ENCODE results near the gene PDP2.

The PDP2 gene

DNA sequence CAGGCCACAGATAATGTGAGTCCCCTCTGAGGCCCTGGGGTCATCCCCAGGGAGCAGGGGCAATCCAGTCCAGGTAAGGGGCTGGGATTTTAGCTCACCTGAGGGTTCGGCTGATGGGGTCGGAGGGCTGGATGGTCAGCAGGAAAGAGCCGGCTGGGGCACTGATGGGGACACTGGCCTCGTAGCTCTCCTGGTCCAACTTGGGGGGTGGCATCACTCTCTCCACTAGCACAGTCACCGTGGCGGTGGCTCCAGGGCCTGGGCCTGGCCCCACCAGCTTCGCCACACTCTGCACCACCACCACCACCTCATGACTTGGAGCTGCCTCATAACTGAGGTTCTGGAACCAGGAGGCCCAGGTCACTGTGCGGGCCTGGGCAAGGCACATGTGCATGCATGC is 31.5 kb downstream of the PDP2 start:
- no peaks in the 10 kb centered on the region for H3K36me3 ChIP-seq (ENCODE audit: control insufficient read depth in 2 of 2, insufficient read depth in 2 of 2, low read length in 2 of 2)
- H3K9ac ChIP-seq (ENCODE audit: low read length in 2 of 2), result no peak overlapping the region
- H3K27me3 ChIP-seq (ENCODE audit: control insufficient read depth in 1 of 2, insufficient read depth in 2 of 2, low read length in 2 of 2), result no peaks in the 10 kb centered on the region
- H3K4me3 ChIP-seq (ENCODE audit: low read length in 2 of 2), result no peak overlapping the region
- no peaks in the 10 kb centered on the region for H3K9me3 ChIP-seq (ENCODE audit: control insufficient read depth in 2 of 2, low read length in 2 of 2)
- H3K4me1 ChIP-seq (ENCODE audit: control insufficient read depth, insufficient read depth, low read length), result no peaks in the 10 kb centered on the region
- no peak overlapping the region for H3K27ac ChIP-seq (ENCODE audit: low read length)

DNA sequence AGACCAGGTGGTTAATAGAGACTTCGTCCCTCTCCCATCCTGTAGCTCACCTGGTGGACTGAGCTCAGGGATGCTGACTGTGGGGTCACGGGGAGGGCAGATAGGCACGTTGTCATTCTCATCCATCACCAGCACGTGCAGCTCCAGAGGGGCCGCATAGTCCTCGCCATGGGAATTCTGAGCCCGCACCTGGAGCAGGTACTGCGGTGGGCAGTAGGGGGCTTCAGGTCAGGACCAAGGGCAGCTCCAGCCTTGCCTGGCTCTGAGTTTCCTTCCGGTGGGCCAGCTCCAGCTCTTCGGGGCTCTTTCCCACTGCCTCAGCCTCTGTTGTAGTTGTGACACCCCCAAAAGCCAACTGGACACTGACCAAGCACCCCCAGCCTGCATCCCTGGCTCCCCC is 32.8 kb downstream of the PDP2 start:
- no peaks in the 10 kb centered on the region for H3K36me3 ChIP-seq (ENCODE audit: control insufficient read depth in 2 of 2, insufficient read depth in 2 of 2, low read length in 2 of 2)
- H3K4me3 ChIP-seq (ENCODE audit: low read length in 2 of 2), result no peak overlapping the region
- H3K9me3 ChIP-seq (ENCODE audit: control insufficient read depth in 2 of 2, low read length in 2 of 2), result no peaks in the 10 kb centered on the region
- H3K4me1 ChIP-seq (ENCODE audit: control insufficient read depth, insufficient read depth, low read length), result no peaks in the 10 kb centered on the region
- H3K27ac ChIP-seq (ENCODE audit: low read length), result no peak overlapping the region
- H3K27me3 ChIP-seq (ENCODE audit: control insufficient read depth in 1 of 2, insufficient read depth in 2 of 2, low read length in 2 of 2), result no peaks in the 10 kb centered on the region
- no peak overlapping the region for H3K9ac ChIP-seq (ENCODE audit: low read length in 2 of 2)

- H3K4me1 ChIP-seq (ENCODE audit: control insufficient read depth, insufficient read depth, low read length), result no peaks in the 10 kb centered on the region
- no peak overlapping the region for H3K9ac ChIP-seq (ENCODE audit: low read length in 2 of 2)
- no peak overlapping the region for H3K4me3 ChIP-seq (ENCODE audit: low read length in 2 of 2)
- no peak overlapping the region for H3K27ac ChIP-seq (ENCODE audit: low read length)
- no peaks in the 10 kb centered on the region for H3K27me3 ChIP-seq (ENCODE audit: control insufficient read depth in 1 of 2, insufficient read depth in 2 of 2, low read length in 2 of 2)
- no peaks in the 10 kb centered on the region for H3K9me3 ChIP-seq (ENCODE audit: control insufficient read depth in 2 of 2, low read length in 2 of 2)
- no peaks in the 10 kb centered on the region for H3K36me3 ChIP-seq (ENCODE audit: control insufficient read depth in 2 of 2, insufficient read depth in 2 of 2, low read length in 2 of 2)
Measured at GRCh38 chr16:66913711-66914110, 33.4 kb downstream of the PDP2 start.

- Histone ChIP-seq H3K36me3 (ENCODE audit: control insufficient read depth in 2 of 2, insufficient read depth in 2 of 2, low read length in 2 of 2) (no peaks in the 10 kb centered on the region), H3K9ac (ENCODE audit: low read length in 2 of 2) (no peak overlapping the region)
Measured at GRCh38 chr16:66914541-66914940, 34.2 kb downstream of the PDP2 start.

GRCh38 chr16:66915041-66915440 is 34.7 kb downstream of the PDP2 start:
- H3K4me1 ChIP-seq (ENCODE audit: control insufficient read depth, insufficient read depth, low read length), result peaks cover 11% of the 10 kb centered on the region
- H3K9ac ChIP-seq (ENCODE audit: low read length in 2 of 2), result no peak overlapping the region

More at GRCh38 chr16:66914541-66914940, 34.2 kb downstream of the PDP2 start:
- Histone ChIP-seq H3K27me3 (ENCODE audit: control insufficient read depth in 1 of 2, insufficient read depth in 2 of 2, low read length in 2 of 2) (no peaks in the 10 kb centered on the region), H3K4me3 (ENCODE audit: low read length in 2 of 2) (no peak overlapping the region), H3K27ac (ENCODE audit: low read length) (no peak overlapping the region), H3K4me1 (ENCODE audit: control insufficient read depth, insufficient read depth, low read length) (peaks cover 6% of the 10 kb centered on the region), H3K9me3 (ENCODE audit: control insufficient read depth in 2 of 2, low read length in 2 of 2) (no peaks in the 10 kb centered on the region)

DNA sequence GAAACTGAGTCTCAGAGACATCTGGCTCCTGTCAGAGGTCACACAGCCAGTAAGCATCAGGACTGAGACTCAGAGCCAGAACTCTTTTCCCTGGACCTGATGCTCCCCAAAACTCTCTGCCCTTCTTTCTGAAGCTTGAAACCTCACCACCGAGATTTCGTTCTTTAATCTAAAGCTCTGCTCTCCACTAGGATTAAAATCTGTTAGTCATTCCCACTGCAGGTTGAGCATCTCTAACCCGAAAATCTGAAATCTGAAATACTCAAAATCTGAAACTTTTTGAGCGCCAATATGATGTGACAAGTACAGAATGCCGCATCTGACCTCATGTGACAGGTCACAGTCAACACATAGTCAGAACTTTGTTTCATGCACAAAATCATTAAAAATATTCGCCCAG is 36.2 kb downstream of the PDP2 start:
- Histone ChIP-seq H3K27ac (ENCODE audit: low read length) (no peak overlapping the region), H3K27me3 (ENCODE audit: control insufficient read depth in 1 of 2, insufficient read depth in 2 of 2, low read length in 2 of 2) (no peaks in the 10 kb centered on the region), H3K4me3 (ENCODE audit: low read length in 2 of 2) (no peak overlapping the region)

More at GRCh38 chr16:66915041-66915440, 34.7 kb downstream of the PDP2 start:
- Histone ChIP-seq H3K27ac (ENCODE audit: low read length) (no peak overlapping the region), H3K9me3 (ENCODE audit: control insufficient read depth in 2 of 2, low read length in 2 of 2) (no peaks in the 10 kb centered on the region), H3K4me3 (ENCODE audit: low read length in 2 of 2) (no peak overlapping the region), H3K27me3 (ENCODE audit: control insufficient read depth in 1 of 2, insufficient read depth in 2 of 2, low read length in 2 of 2) (no peaks in the 10 kb centered on the region), H3K36me3 (ENCODE audit: control insufficient read depth in 2 of 2, insufficient read depth in 2 of 2, low read length in 2 of 2) (no peaks in the 10 kb centered on the region)

GRCh38 chr16:66917741-66918140 is 37.4 kb downstream of the PDP2 start:
- Histone ChIP-seq H3K9me3 (ENCODE audit: control insufficient read depth in 2 of 2, low read length in 2 of 2) (no peaks in the 10 kb centered on the region), H3K27ac (ENCODE audit: low read length) (no peak overlapping the region), H3K4me3 (ENCODE audit: low read length in 2 of 2) (no peak overlapping the region), H3K27me3 (ENCODE audit: control insufficient read depth in 1 of 2, insufficient read depth in 2 of 2, low read length in 2 of 2) (no peaks in the 10 kb centered on the region), H3K4me1 (ENCODE audit: control insufficient read depth, insufficient read depth, low read length) (peaks cover 35% of the 10 kb centered on the region), H3K36me3 (ENCODE audit: control insufficient read depth in 2 of 2, insufficient read depth in 2 of 2, low read length in 2 of 2) (peaks cover 4 to 5% of the 10 kb centered on the region in 2 donors), H3K9ac (ENCODE audit: low read length in 2 of 2) (no peak overlapping the region)

More for the DNA sequence above, 36.2 kb downstream of the PDP2 start:
- peaks cover 2 to 4% of the 10 kb centered on the region in 2 donors for H3K36me3 ChIP-seq (ENCODE audit: control insufficient read depth in 2 of 2, insufficient read depth in 2 of 2, low read length in 2 of 2)
- H3K9ac ChIP-seq (ENCODE audit: low read length in 2 of 2), result no peak overlapping the region
- H3K9me3 ChIP-seq (ENCODE audit: control insufficient read depth in 2 of 2, low read length in 2 of 2), result no peaks in the 10 kb centered on the region
- H3K4me1 ChIP-seq (ENCODE audit: control insufficient read depth, insufficient read depth, low read length), result peaks cover 25% of the 10 kb centered on the region

DNA sequence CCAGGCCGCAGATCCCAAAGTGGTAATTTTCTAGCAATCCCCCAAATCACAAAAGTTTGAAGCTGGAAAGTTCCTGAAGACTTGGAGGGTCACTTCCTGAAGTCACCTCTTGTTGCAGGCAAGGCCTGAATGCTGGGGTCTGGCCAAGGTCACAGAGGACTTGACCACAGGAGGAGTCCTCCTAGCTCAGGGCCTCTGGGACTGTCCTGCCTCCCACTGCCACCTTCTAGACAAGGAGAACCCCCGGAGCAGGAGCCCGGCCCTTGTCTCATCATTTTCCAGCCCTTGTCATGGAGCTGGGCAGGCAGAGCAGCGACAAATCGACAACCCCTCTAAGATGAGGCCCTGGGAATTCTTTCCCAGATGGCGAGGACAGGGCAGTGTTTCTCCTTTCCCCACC is 38.0 kb downstream of the PDP2 start:
- Histone ChIP-seq H3K4me3 (ENCODE audit: low read length in 2 of 2) (no peak overlapping the region), H3K36me3 (ENCODE audit: control insufficient read depth in 2 of 2, insufficient read depth in 2 of 2, low read length in 2 of 2) (peaks cover 4 to 5% of the 10 kb centered on the region in 2 donors), H3K9me3 (ENCODE audit: control insufficient read depth in 2 of 2, low read length in 2 of 2) (no peaks in the 10 kb centered on the region), H3K4me1 (ENCODE audit: control insufficient read depth, insufficient read depth, low read length) (peaks cover 41% of the 10 kb centered on the region), H3K27ac (ENCODE audit: low read length) (no peak overlapping the region), H3K9ac (ENCODE audit: low read length in 2 of 2) (no peak overlapping the region), H3K27me3 (ENCODE audit: control insufficient read depth in 1 of 2, insufficient read depth in 2 of 2, low read length in 2 of 2) (no peaks in the 10 kb centered on the region)

DNA sequence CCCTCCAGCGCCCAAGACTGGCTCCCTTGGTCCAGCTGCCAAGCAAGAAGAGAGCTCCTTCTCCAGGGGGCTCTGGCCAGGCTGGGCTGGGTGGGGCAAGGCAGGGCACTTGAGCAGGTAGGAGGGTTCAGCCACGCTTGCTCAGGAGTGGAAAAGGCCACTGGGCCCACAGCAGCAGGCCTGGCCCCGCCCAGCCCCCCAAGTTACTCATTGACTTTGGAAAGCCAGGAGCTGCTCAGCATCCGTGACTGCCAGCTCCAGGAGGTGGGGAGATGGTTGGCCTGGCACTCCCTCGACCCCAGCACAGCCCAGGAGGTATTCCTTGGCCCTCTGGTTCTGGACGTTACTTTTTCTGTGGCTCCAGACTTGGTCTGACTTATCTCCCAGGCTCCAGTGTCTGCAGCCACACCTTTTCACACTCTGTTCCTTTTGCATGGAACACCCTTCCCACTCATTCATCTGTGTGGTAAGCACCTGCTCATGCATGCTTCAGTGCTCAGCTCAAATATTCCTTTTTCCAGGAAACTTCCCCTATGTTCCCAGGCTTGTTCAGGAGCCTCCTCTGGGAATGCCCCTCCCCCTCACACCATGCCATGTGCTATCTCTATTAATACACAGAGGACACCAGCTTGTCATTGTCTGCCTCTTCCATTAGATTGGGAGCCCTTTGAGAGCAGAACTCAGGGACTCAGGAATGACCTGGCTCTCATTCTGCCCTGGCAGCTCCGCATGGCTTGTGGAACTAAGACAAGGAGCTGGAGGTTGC is 38.7 kb downstream of the PDP2 start, which contains the start of gene CDH16:
Gene CDH16 (minus strand): TSS at position 83 of the 766 bp plus-strand sequence. CDS start 820 bp downstream, outside the sequence.
- Histone ChIP-seq H3K27me3 (ENCODE audit: control insufficient read depth in 1 of 2, insufficient read depth in 2 of 2, low read length in 2 of 2) (no peaks in the 10 kb centered on the region), H3K9ac (ENCODE audit: low read length in 2 of 2) (no peak within 1 kb of the TSS), H3K9me3 (ENCODE audit: control insufficient read depth in 2 of 2, low read length in 2 of 2) (no peaks in the 10 kb centered on the region), H3K36me3 (ENCODE audit: control insufficient read depth in 2 of 2, insufficient read depth in 2 of 2, low read length in 2 of 2) (peaks cover 4 to 6% of the 10 kb centered on the region in 2 donors), H3K4me3 (ENCODE audit: low read length in 2 of 2) (no peak within 1 kb of the TSS), H3K27ac (ENCODE audit: low read length) (no peak within 1 kb of the TSS), H3K4me1 (ENCODE audit: control insufficient read depth, insufficient read depth, low read length) (peaks cover 48% of the 10 kb centered on the region)

- Histone ChIP-seq H3K27ac (ENCODE audit: low read length) (peak overlapping the region; percentile 11), H3K4me3 (ENCODE audit: low read length in 2 of 2) (no peak overlapping the region), H3K9me3 (ENCODE audit: control insufficient read depth in 2 of 2, low read length in 2 of 2) (no peaks in the 10 kb centered on the region), H3K4me1 (ENCODE audit: control insufficient read depth, insufficient read depth, low read length) (peaks cover 52% of the 10 kb centered on the region), H3K9ac (ENCODE audit: low read length in 2 of 2) (no peak overlapping the region), H3K27me3 (ENCODE audit: control insufficient read depth in 1 of 2, insufficient read depth in 2 of 2, low read length in 2 of 2) (no peaks in the 10 kb centered on the region), H3K36me3 (ENCODE audit: control insufficient read depth in 2 of 2, insufficient read depth in 2 of 2, low read length in 2 of 2) (peaks cover 4 to 6% of the 10 kb centered on the region in 2 donors)
Measured at GRCh38 chr16:66919569-66920298, 39.4 kb downstream of the PDP2 start.

DNA sequence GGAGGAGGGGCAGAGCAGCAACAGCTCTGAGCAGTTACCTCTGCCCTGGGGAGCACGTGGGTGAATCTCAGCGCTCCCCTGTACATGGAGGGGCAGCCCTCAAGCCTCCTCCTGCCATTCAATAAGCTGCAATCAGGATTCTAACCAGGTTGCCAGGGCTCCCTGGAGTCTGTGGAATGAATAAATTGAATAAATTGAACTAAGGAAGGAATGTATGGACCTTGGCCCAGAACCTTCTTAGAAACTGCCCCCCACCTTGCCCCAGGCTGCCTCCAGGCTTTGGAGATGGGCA is 39.9 kb downstream of the PDP2 start:
- Histone ChIP-seq H3K27ac (ENCODE audit: low read length) (peak overlapping the region; percentile 11), H3K9ac (ENCODE audit: low read length in 2 of 2) (no peak overlapping the region), H3K4me1 (ENCODE audit: control insufficient read depth, insufficient read depth, low read length) (peaks cover 55% of the 10 kb centered on the region), H3K4me3 (ENCODE audit: low read length in 2 of 2) (no peak overlapping the region), H3K36me3 (ENCODE audit: control insufficient read depth in 2 of 2, insufficient read depth in 2 of 2, low read length in 2 of 2) (peaks cover 4 to 6% of the 10 kb centered on the region in 2 donors), H3K27me3 (ENCODE audit: control insufficient read depth in 1 of 2, insufficient read depth in 2 of 2, low read length in 2 of 2) (no peaks in the 10 kb centered on the region), H3K9me3 (ENCODE audit: control insufficient read depth in 2 of 2, low read length in 2 of 2) (no peaks in the 10 kb centered on the region)
